Right lobe of liver (tissue), 4 donors: ENCODE results near the gene DDX52.

Experiments used
- CTCF ChIP-seq, 4 donors: fragments of 200-600 bp in 3 of 4; fragments of 450-650 bp in 1 of 4; IDR thresholded peaks; one replicate each; pipeline versions ENCODE4 v1.5.1 to v1.8.0; 2016 to 2022; ENCODE audit warnings: antibody characterized with exemption in 4 of 4, mild to moderate bottlenecking in 2 of 4
- POLR2A ChIP-seq: fragments of 450-650 bp; IDR thresholded peaks from one replicate; pipeline ENCODE4 v1.6.1; 2017; ENCODE audit warnings: antibody characterized with exemption, mild to moderate bottlenecking
- donor health status: DM: no; HTN: no; CAD: no.
- donor health status: DM: no; HTN: no; CAD: no.
- donor health status: DM: no; HTN: yes; CAD: no.

GRCh38 chr17:37614391-37614790 is 28.9 kb downstream of the DDX52 start:
- TF ChIP-seq CTCF (IDR thresholded peaks at IDR 0.05) = no peak
- TF ChIP-seq POLR2A = no peak
